Naive thymus-derived CD4-positive, alpha-beta T cell (primary cell): ENCODE results near the gene PEMT. TPM values are rescaled to one million over a fixed set of nuclear protein-coding genes. Genes with fewer than 3 reads are reported as not detected.

ENCODE experiments used
- ATAC-seq: fragments of 150-1000 bp; cut with Tn5 transposase; 2 replicates; pipeline ENCODE4 v1.10.0; 2021; ENCODE audit warnings: mild to moderate bottlenecking, moderate library complexity
- CTCF ChIA-PET: fragments of 350-600 bp; sonication (Branson Sonifier 250); formaldehyde crosslinking; loops from one replicate; lab custom pipeline; 2021; ENCODE audit warnings: antibody characterized with exemption; lab: Charles Lee
- POLR2A ChIA-PET: fragments of 350-600 bp; sonication (Branson Sonifier 250); formaldehyde crosslinking; loops from one replicate; lab custom pipeline; 2021; ENCODE audit warnings: antibody characterized with exemption, inconsistent platforms; lab: Charles Lee
- DNase-seq, 9 donors: peaks; one replicate each; pipeline versions ENCODE4 v3.0.0 to v3.0.0-alpha.2; 2020 to 2022; ENCODE audit warnings: mixed read lengths in 1 of 9
- H3K27ac ChIP-seq: one replicate; pipeline ENCODE4 v1.7.0; 2013; ENCODE audit warnings: mild to moderate bottlenecking, low read depth, low read length, moderate library complexity
- H3K27me3 ChIP-seq, 2 donors: one replicate each; pipeline ENCODE4 v1.7.0; 2013; ENCODE audit warnings: low read length in 2 of 2, mild to moderate bottlenecking in 2 of 2, moderate library complexity in 2 of 2; ENCODE audit not compliant: control insufficient read depth in 2 of 2, insufficient read depth in 2 of 2
- H3K36me3 ChIP-seq, 3 experiments: 1 replicate in 2 of 3; 2 replicates in 1 of 3; pipeline ENCODE4 v1.7.0; 2013; ENCODE audit warnings: low read length in 3 of 3, mild to moderate bottlenecking in 3 of 3, moderate library complexity in 1 of 3; ENCODE audit not compliant: insufficient read depth in 3 of 3, control insufficient read depth in 2 of 3
- H3K4me1 ChIP-seq, 2 donors: one replicate each; pipeline ENCODE4 v1.7.0; 2013; ENCODE audit warnings: low read length in 2 of 2, mild to moderate bottlenecking in 2 of 2, moderate library complexity in 1 of 2; ENCODE audit not compliant: control insufficient read depth in 2 of 2, insufficient read depth in 2 of 2
- H3K4me3 ChIP-seq: 2 replicates; pipeline ENCODE4 v1.7.0; 2013; ENCODE audit warnings: mild to moderate bottlenecking, low read length
- H3K9me3 ChIP-seq, 3 experiments: 1 replicate in 2 of 3; 2 replicates in 1 of 3; pipeline ENCODE4 v1.7.0; 2013; ENCODE audit warnings: low read length in 3 of 3; ENCODE audit not compliant: control insufficient read depth in 2 of 3
- H3K27ac Mint-ChIP-seq, 9 donors: one replicate each; pipeline ENCODE4 v1.8.0; 2020 to 2022; ENCODE audit warnings: mixed read lengths in 9 of 9, mild to moderate bottlenecking in 8 of 9, moderate library complexity in 5 of 9, inconsistent platforms in 2 of 9
- H3K27me3 Mint-ChIP-seq, 5 donors: one replicate each; pipeline ENCODE4 v1.8.0; 2021 to 2022; ENCODE audit warnings: mixed read lengths in 5 of 5, mild to moderate bottlenecking in 1 of 5
- H3K36me3 Mint-ChIP-seq, 5 donors: one replicate each; pipeline ENCODE4 v1.8.0; 2020 to 2022; ENCODE audit warnings: mixed read lengths in 5 of 5, mild to moderate bottlenecking in 3 of 5, inconsistent platforms in 1 of 5
- H3K4me1 Mint-ChIP-seq, 7 donors: one replicate each; pipeline ENCODE4 v1.8.0; 2020 to 2022; ENCODE audit warnings: mixed read lengths in 7 of 7, mild to moderate bottlenecking in 3 of 7, inconsistent platforms in 1 of 7
- H3K4me3 Mint-ChIP-seq, 10 donors: one replicate each; pipeline ENCODE4 v1.8.0; 2020 to 2022; ENCODE audit warnings: mild to moderate bottlenecking in 10 of 10, mixed read lengths in 10 of 10, moderate library complexity in 6 of 10, inconsistent platforms in 2 of 10
- H3K9me3 Mint-ChIP-seq, 11 donors: one replicate each; pipeline ENCODE4 v1.8.0; 2020 to 2022; ENCODE audit warnings: mixed read lengths in 11 of 11, mild to moderate bottlenecking in 4 of 11, inconsistent platforms in 1 of 11, moderate library complexity in 1 of 11
- intact Hi-C, 2 donors: fragments of 100-400 bp; cut with micrococcal nuclease; formaldehyde crosslinking; loops; one replicate each; pipeline ENCODE4 v1.15.1; 2023
- polyA plus RNA-seq, 2 donors: library from polyadenylated mRNA; unstranded; fragments of 300-500 nt; fragmentation: Illumina TruSeq; gene quantifications; one replicate each; pipeline ENCODE4 v1.2.3, GENCODE V29; 2021
- total RNA-seq, 6 experiments: library from RNA in 5 of 6; stranded (reverse) in 5 of 6; gene quantifications; 1 replicate in 5 of 6; 2 replicates in 1 of 6; pipeline ENCODE4 v1.2.3 and lab custom pipeline; 2021 to 2026

Gene PEMT
- total and polyA plus RNA-seq, 7 experiments from 2014 or later, result 9.5 to 34.1 (median 12.3) TPM

DNA sequence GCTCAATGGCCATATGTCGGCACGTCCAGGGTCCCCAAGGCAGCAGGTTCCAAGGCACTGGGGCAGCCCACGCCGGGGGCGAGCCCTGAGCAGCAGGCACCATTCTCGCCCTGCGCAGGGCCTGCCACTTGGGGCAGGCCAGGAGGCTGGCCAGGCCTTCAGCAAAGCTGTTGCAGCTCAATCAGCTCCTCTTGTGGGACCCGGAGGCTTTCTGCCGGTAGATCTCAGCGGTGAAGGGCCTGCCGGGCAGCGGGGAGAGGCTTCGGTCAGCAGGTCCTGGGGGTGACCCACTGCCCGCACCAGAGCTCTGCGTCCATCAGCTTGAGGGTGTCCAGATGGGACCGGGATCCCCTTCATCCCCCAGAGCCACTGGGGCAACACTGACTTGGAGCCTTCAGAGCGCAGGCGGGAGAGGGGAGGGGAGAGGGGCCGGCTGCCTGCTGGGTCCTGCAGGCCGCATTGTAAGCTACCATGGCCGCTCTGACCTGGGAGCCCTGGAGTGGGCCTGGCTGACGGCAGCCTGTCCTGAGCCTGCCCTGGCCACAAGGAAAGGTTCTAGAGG is 85.8 kb downstream of the PEMT start:
- CTCF ChIA-PET, result interaction anchor here (0.6 kb wide), 1 partner anchor 93 kb away, joined by 4 read pairs; no protein-coding TSS in a partner anchor
- POLR2A ChIA-PET, result no interaction called here
- no peak for DNase-seq

DNA sequence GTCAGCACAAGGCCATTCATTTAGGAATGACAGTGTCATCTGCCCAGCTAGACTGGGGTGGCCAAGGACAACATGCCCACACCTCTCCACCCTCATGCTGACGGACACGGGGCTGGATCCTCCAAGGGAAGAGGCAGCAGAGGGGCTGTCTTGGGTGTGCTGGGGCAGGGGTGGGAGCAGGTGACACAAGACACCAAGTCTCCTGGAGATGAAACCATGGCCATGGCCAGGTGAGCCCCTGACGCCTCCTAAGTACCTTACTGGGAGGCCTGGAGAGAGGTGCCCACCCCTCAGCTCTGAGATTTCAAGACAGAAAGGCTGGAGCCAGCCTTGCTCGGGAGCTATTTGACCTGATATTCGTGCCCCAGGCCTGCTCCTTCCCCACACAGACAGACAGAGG is 86.4 kb downstream of the PEMT start:
- no peak for ATAC-seq
- Mint-ChIP-seq H3K9me3 (no peaks in the 10 kb centered on the region), H3K27me3 (peaks cover 0 to 8% (median 0%) of the 10 kb centered on the region in 5 donors), H3K4me3 (no peak overlapping the region), H3K36me3 (no peaks in the 10 kb centered on the region), H3K27ac (no peak overlapping the region), H3K4me1 (peaks cover 0 to 4% (median 0%) of the 10 kb centered on the region in 7 donors)
- Histone ChIP-seq H3K9me3 (no peaks in the 10 kb centered on the region), H3K27ac (no peak overlapping the region), H3K4me1 (no peaks in the 10 kb centered on the region), H3K4me3 (no peak overlapping the region), H3K36me3 (no peaks in the 10 kb centered on the region), H3K27me3 (no peaks in the 10 kb centered on the region)
- CTCF ChIA-PET, result interaction anchor here (0.6 kb wide), 1 partner anchor 93 kb away, joined by 4 read pairs; no protein-coding TSS in a partner anchor
- intact Hi-C loops, result no loop called here
- POLR2A ChIA-PET, result no interaction called here
- DNase-seq, result no peak

More for the DNA sequence above, 85.8 kb downstream of the PEMT start:
- Histone ChIP-seq H3K27ac (no peak overlapping the region), H3K4me1 (no peaks in the 10 kb centered on the region), H3K36me3 (no peaks in the 10 kb centered on the region), H3K9me3 (no peaks in the 10 kb centered on the region), H3K27me3 (no peaks in the 10 kb centered on the region), H3K4me3 (no peak overlapping the region)
- no peak for ATAC-seq
- Mint-ChIP-seq H3K4me3 (no peak overlapping the region), H3K36me3 (no peaks in the 10 kb centered on the region), H3K27me3 (peaks cover 0 to 8% (median 0%) of the 10 kb centered on the region in 5 donors), H3K9me3 (no peaks in the 10 kb centered on the region), H3K4me1 (peaks cover 0 to 6% (median 0%) of the 10 kb centered on the region in 7 donors), H3K27ac (no peak overlapping the region)
- intact Hi-C loops, result no loop called here

DNA sequence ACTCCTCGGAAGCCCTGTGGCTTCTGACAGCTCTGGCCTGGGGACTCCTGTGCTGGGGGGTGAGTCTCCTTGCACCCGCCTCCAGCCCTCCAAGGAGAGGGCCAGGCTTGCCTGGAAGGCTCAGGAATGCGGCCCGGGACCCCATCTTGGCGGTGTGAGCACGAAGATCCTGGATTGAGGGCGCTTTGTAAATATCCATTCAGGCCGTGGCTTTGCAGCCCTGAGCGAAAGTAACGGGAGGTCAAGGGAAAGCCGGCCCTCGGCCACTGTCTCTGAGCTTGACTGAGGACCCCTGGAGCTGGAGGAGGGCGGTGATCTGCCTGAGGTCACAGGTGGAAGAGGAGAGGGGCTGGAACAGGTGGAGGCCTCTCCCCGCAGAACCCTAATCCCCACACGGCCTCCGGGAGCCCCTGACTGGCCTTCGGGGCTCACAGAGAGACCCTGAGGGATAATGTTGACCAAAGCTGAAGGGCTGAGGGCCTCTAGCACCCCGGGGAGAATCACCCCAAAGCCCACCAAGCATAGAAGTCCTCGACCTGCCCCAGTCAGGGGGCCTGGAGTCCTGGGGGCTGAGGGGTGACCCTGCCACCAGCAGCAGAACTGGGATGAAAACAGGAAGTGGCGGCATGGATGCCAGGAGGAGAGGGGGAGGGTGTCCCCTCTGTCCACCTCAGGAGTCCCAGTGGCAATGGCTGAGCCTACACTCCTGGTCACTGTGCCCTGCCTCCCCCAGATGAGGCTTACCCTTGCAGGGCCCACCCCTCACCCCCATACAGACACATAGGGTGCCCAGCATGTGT is 87.0 kb downstream of the PEMT start:
- no peak for DNase-seq
- POLR2A ChIA-PET, result no interaction called here
- Mint-ChIP-seq H3K9me3 (no peaks in the 10 kb centered on the region), H3K4me3 (no peak overlapping the region), H3K4me1 (peaks cover 0 to 1% (median 0%) of the 10 kb centered on the region in 7 donors), H3K27me3 (peaks cover 0 to 8% (median 0%) of the 10 kb centered on the region in 5 donors), H3K36me3 (no peaks in the 10 kb centered on the region), H3K27ac (no peak overlapping the region)
- Histone ChIP-seq H3K4me1 (no peaks in the 10 kb centered on the region), H3K27me3 (no peaks in the 10 kb centered on the region), H3K9me3 (no peaks in the 10 kb centered on the region), H3K27ac (no peak overlapping the region), H3K4me3 (no peak overlapping the region), H3K36me3 (no peaks in the 10 kb centered on the region)
- ATAC-seq, result no peak
- CTCF ChIA-PET, result interaction anchor here (0.6 kb wide), 1 partner anchor 94 kb away, joined by 4 read pairs; no protein-coding TSS in a partner anchor
- intact Hi-C loops, result no loop called here

DNA sequence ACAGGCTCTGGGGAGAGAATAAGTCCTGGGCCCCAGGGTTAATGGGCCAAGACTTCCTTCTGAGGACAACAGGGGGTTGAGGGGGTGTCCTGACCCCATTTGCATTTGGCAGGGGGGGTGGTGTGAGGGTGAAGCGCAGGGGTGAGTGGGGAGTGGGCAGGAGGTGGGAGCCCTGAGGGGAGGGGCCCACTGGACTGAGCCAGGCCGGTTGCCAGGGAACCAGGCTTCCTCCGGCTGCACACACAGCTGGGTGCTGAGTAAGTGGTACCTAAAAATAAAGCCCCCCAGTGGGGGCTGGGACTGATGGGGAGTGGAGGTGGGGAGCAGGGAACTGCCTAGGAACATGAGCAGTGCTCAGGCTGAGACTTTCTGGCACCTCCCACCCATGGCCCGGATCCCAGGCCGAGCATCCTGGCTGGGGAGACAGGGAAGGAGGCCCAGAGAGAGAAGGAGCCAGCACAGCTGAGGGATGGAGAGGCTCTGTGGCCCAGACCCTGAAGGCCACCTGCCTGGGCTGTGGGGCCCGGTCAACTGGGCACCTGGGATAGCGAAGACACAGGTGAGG is 87.9 kb downstream of the PEMT start:
- H3K4me3 Mint-ChIP-seq, result no peak overlapping the region
- ChIA-PET CTCF (no interaction called here), POLR2A (no interaction called here)
- no peak overlapping the region for H3K27ac ChIP-seq
- H3K4me3 ChIP-seq, result no peak overlapping the region
- H3K9me3 Mint-ChIP-seq, result no peaks in the 10 kb centered on the region
- peaks cover 0 to 8% (median 0%) of the 10 kb centered on the region in 5 donors for H3K27me3 Mint-ChIP-seq
- no peaks in the 10 kb centered on the region for H3K4me1 ChIP-seq
- H3K36me3 Mint-ChIP-seq, result no peaks in the 10 kb centered on the region
- peaks cover 0 to 1% (median 0%) of the 10 kb centered on the region in 7 donors for H3K4me1 Mint-ChIP-seq
- ATAC-seq (no peak), DNase-seq (no peak)
- H3K9me3 ChIP-seq, result no peaks in the 10 kb centered on the region
- intact Hi-C loops, result no loop called here
- no peaks in the 10 kb centered on the region for H3K36me3 ChIP-seq
- no peak overlapping the region for H3K27ac Mint-ChIP-seq
- no peaks in the 10 kb centered on the region for H3K27me3 ChIP-seq

DNA sequence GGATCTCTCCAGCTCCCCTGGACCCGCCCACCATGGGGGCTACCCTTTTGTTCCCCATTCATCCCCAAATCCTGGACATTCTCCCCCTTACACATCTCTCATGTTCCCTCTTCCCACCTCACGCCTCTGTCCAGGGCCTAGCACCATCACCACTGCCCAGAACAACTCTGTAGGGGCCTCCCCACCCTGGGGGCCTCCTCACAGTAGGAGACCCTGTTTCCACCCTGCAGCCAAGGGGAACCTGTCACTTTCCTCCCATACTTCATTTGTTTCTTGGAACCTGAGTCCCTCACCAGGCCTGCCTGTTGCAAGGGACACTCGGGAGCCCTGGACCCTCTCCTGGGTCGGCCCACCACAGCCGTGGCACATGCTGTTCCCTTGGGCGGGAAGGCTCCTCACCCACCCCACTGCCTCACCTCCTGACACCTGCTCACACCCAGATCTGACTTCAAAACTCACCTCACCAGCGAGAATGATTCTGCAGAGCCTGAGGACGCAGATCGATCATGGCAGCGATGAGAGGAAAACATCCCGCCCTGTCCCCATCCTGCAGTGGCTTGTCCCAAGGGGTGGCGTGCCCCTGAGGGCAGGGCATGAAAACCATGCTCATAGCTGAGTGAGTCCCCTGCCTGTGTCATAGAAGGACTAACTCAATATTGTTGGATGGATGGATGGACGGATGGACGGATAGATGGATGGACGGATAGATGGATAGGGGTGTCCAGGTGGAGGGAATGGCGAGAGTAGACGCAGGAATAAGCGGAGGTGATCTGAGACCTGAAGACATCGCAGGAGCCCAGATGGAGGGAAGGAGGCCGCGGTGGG is 88.6 kb downstream of the PEMT start:
- ATAC-seq (no peak), DNase-seq (no peak)
- Histone ChIP-seq H3K4me1 (no peaks in the 10 kb centered on the region), H3K27me3 (no peaks in the 10 kb centered on the region), H3K36me3 (no peaks in the 10 kb centered on the region), H3K9me3 (no peaks in the 10 kb centered on the region), H3K4me3 (no peak overlapping the region), H3K27ac (no peak overlapping the region)
- Mint-ChIP-seq H3K36me3 (no peaks in the 10 kb centered on the region), H3K27me3 (peaks cover 0 to 8% (median 0%) of the 10 kb centered on the region in 5 donors), H3K4me3 (no peak overlapping the region), H3K9me3 (no peaks in the 10 kb centered on the region), H3K27ac (no peak overlapping the region), H3K4me1 (peaks cover 0 to 2% (median 0%) of the 10 kb centered on the region in 7 donors)
- intact Hi-C loops, result no loop called here
- ChIA-PET POLR2A (no interaction called here), CTCF (interaction anchor here (0.6 kb wide), 1 partner anchor 136 kb away, joined by 3 read pairs; no protein-coding TSS in a partner anchor)

DNA sequence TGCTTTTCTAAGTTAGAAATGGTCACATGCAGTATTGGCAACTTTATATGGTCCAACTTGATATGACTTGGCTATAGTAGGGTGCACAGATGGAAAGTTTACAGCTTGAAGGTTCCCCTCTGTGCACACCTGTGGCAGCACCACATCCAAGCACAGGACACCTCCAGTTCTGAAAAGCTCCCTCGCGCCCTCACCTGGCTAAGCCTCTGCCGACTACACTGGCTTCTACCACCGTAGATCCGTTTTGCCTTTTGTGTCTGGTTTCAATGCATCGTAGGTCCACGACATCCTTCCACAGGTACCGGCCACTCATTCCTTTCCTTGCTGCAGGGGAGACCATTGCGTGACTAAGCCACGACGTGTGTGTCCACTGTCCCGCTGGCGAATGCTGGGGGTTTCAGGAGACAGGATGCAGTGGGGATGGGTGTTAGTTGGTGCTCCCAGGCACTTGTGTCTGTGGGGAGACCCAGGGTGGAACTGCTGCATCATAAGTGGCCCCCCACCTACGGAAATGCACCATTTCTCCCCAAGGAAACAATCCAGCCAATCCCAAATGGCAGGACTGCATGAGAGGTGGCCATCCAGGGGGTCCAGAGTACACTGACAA is 90.4 kb downstream of the PEMT start:
- H3K4me3 ChIP-seq, result no peak overlapping the region
- ATAC-seq (no peak), DNase-seq (no peak)
- no peaks in the 10 kb centered on the region for H3K27me3 ChIP-seq
- intact Hi-C loops, result loop anchor here in 1 of 2 donors (1.0 kb wide), 1 partner anchor 146 kb away; no protein-coding TSS in a partner anchor
- H3K36me3 ChIP-seq, result no peaks in the 10 kb centered on the region
- H3K9me3 Mint-ChIP-seq, result no peaks in the 10 kb centered on the region
- peaks cover 0 to 8% (median 0%) of the 10 kb centered on the region in 5 donors for H3K27me3 Mint-ChIP-seq
- no peak overlapping the region for H3K27ac Mint-ChIP-seq
- H3K27ac ChIP-seq, result no peak overlapping the region
- H3K9me3 ChIP-seq, result no peaks in the 10 kb centered on the region
- peaks cover 3 to 6% of the 10 kb centered on the region in 2 donors for H3K4me1 ChIP-seq
- ChIA-PET POLR2A (no interaction called here), CTCF (no interaction called here)
- H3K4me1 Mint-ChIP-seq, result peaks cover 0 to 8% (median 5%) of the 10 kb centered on the region in 7 donors
- H3K4me3 Mint-ChIP-seq, result no peak overlapping the region
- H3K36me3 Mint-ChIP-seq, result no peaks in the 10 kb centered on the region
